GM18511 (cell line): ENCODE data around the gene LRRC32.

Source experiments
- ATAC-seq: cut with Tn5 transposase; IDR thresholded peaks from one replicate; pipeline ENCODE4 v1.9.1; 2021; ENCODE audit warnings: mild to moderate bottlenecking, moderate library complexity; ENCODE audit not compliant: unreplicated experiment

Gene LRRC32

DNA sequence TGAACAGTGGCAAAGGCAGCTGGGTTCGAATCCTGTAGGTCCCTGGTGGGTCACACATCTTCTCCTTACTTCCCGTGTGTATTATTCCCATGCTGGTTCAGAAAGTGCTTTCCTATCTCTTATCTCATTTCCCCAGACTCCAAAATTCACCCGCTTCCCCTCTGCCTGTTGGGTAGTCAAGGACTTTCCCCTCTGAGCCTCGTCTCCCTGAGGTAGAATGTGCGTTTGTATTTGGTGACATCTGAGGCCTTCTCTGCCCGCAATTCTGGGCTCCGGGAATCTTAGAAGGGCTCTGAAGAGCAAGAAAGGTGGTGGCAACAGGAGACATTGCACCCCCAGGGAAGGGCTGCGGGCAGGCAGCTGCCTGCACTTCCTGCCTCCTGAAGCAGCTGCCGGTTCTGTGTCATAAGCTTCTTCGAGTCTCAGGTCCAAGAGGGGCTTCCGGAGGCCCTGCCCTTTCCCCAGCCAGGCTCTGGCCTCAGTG, 5.9 kb downstream of the LRRC32 start:
- no peak for ATAC-seq

DNA sequence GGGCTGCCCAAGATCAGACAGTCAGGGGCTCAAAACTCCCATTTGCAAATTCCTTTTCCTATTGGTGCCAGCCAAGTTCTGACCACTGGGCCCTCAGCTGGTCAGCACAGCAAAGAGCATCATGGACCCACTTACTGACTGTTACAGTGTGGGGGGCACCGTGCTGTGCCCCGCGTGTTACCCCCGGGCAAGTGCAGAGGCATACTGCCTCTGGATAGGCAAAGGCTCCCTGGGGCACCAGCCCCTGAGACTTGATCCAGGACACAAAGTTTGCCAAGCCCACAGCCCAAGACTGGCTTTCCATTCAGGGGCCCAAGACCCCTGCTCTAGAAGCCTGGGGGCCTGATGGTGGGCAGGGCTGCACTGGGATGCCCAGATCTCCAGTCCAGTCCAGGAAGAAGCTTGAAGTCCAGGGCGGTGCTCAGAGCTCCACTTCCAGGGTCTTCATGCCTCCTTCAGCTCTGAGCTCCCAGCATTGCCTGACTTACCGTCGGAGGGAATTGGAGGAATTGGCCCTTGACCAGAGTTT, 6.6 kb downstream of the LRRC32 start:
- ATAC-seq: no peak

DNA sequence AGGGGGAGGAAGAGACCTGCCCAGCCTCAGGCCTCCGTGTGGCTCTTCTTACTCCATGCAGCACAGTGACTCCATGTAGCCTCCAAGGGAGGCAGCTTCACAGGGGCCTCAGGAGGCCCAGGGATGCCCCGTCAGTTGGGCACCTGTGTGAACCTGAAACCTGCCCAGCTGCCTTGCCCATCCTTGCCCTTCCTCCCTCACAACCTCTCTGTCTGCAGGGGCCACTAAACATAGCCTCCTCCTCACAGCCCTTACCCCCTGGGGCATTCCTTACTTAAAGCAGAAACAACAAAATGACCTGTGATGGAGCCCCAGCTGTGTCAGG, 7.1 kb downstream of the LRRC32 start:
- no peak for ATAC-seq

DNA sequence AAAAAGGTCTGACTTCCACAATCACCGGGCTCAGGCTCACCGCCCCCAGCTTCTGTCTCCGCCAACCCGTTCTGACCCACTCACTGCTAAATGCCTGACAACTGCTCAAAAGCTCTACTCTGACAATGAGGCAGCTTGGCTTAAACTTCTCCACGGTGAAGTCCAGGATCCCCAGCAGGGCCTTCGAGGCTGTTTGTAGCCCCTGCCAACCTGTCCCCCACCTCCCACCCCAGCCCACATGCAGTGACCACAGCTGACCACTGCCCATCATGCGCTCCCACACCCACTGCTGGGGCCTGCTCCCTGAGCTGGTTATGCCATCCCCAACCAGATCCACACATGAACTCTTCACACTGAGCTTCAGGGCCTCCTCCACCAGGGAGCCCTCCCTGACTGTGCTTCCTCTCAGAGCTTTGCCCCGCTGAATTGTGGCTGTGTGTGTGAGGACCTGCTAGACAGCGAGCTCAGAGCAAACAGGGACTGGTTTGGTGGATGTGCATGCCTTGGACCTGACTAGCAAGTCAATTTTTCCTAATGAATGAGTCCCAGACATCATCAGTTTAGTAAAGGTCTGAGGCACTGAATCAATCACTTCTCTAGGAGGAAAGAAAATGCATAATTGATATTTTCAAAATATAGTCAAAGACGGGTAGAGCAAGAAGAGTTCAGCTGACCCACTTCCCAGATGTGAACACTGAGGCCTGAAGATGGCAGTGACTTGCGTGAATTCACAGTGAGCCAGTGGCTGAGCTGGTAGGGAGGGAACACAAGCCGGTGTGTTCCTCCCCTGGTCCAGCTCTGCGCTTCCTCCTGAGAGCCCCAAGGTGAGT, 7.7 kb downstream of the LRRC32 start:
- no peak for ATAC-seq

DNA sequence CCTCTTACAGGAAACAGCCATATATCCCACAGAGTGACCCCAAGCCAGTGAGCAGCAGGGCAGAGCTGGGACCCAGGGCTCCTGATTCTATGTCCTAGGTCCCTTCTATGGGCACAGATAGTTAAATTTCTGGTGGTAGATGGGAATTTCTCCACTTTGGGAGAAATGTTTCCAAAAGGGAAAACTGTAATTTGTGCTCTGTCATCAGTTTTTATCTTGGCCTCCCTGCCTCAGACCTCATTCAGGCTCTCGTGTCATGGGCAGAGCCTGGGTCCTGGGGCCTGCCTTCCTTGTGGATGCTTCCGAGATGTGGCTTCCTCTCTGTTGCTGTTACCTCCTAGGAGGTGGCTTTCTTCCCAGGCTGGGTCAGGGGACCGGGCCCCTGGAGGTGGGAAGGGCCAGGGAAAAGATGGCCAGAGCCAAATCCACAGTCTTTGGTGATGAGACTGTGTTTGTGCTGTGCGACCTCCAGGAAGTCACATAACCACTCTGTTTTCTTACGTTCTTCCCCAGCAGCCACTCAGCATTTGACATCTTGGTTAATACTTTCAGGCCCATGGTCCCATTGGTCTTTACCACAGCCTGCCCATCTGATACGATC, 8.6 kb downstream of the LRRC32 start:
- no peak for ATAC-seq

DNA sequence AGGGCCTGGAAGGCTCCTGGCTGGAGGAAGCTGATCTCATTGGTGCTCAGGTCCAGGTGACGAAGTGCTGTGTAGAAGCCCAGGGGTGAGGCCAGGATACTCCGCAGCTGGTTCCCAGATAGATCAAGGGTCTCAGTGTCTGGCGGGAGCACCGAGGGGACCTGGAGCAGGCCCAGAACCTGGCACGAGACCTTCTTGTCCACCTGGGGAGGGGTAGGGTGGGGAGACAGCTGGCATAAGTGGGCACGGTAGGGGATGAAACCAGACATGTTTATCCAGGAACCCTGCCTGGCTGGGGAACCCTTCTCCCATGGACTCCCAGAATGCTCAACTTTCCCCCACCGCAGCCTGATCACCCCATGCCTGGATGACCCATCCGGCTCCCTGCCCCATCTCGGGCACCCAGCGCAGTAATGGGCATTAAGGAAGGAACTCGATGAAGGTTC, 9.2 kb downstream of the LRRC32 start:
- no peak for ATAC-seq

DNA sequence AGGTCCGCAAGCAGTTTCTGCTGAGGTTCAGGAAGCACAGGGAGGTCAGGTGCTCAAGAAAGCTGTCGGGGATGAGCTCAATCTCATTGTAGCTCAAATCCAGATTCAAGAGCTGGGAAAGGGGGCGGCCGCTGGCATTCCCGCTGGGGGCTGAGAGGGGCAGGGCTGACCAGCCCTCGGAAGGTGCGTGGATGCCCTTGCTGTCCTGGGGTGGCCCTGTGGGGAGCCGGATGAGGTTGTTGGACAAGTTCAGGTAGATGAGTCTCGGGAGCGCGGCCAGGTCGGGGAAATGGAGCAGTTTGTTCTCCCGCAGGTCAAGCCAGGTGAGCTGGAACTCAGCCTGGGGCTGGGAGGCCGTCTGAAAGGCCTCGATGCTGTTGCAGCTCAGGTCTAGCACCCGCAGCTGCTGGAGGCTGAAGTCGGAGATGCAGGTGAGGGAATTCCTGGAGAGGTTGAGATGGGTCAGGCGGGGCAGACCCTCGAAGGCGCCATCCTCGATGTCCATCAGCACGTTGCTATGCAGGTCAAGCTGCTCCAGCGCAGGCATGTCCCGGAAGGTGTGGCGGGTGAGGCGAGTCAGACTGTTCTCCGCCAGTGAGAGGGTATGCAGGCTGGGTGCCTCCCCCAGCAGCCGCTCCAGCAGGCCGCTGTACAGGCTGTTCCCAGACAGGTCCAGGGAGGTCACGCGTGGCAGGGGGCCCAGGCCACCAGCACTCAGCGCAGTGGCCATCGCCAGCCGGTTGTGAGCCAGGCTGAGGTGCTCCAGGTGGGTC, 9.8 kb downstream of the LRRC32 start:
- ATAC-seq: no peak

DNA sequence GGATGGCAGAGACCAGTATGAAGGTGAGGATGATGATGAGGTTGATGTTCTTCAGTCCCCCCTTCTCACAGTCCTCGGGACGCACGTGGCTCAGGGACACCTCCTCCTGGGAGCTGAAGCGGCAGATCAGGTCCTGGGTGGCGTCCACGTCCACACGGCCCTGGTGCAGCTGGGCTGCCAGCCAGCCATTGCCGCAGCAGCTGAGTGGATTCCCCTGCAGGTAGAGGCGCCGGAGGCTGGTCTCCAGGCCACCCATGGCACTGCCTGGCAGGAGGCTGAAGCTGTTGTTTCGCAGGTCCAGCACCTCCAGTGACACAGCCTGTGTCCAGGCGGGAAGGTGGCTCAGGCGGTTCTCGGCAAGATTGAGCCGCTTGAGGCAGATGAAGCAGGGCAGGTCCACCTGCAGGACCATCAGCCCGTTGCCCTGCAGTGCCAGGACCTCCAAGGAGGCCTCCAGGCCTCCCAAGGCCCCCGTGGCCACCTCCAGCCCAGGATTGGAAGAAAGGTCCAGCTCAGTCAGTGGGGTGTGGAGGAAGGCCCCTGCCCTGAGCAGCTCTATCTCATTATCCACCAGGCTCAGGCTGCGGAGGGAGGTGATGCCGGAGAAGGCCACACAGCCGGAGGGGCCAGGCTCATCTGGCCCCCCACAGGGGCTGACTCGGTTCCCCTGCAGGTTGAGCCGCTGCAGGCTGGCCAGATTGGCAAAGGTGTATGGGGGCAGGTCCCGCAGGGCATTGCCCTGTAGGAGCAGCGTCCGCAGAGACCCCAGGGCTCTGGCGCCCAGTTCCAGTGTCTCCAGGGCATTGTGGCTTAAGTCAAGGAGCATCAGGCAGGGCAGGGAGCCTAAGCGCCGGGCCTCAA, 10.6 kb downstream of the LRRC32 start:
- no peak for ATAC-seq

DNA sequence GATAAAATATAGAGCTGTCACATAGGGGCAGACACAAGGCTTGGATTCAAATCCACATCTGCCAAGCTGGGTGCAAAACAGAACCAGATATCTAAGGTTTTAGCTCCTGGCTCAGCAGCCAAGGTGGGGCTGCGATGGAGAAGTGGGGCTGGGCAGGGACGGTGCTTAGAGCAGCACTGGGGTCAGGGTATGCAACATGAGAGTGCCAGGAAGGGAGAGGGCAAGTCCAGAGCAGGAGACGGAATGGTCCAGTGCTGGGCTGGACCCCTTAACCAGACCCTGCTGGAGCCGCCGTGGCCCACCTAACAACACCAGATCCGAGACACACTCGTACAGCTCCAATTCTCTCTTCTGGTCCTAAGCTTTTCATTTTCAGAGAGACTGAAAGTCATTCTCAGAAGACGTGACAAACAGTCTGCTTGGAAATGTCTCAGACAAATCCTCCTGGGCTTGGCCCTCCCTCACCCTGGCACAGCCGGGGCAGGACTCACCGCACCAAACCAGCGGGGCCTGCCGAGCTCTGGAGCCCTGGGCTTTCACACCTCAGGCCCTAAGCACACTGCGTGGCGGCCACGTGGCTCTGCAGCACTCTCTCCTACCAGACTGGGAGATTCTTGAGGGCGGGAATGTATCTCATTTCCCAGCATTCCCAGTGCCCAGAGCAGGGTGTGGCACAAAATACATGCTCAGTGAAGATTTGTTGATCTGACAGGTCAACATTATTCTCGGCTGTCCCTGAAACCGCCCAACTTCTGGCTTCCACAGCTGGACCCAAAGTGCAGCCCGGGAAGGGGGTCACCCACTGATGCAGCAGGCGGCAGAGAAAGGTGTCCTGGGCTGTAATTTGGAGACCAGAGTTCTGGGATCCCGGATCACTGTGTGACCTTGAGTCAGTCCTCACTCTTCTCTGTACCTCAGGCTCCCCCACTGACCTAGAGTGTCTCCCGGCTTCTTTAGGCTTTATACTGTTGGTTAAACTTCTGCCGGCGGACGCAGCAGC, 11.6 kb downstream of the LRRC32 start:
- no peak for ATAC-seq

DNA sequence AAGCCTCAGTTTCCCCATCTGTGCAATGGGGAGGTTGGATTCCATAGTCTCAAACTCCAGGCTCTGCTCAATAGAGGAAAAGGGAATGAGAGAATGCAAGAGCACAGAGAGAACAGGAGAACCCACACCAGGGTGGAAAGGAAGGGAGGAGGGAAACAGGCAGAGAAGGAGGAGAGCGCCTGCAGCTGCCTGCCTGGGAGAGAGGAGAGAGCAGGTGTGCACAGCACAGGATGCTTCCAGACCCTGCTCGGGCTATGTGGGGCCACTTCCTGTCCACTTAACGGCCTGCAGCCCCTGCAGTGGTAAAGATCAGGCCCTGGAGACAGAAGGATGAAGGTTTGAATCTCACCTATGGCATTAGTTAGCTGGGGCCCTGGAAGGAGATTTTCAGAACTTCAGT, 12.3 kb downstream of the LRRC32 start:
- no peak for ATAC-seq

DNA sequence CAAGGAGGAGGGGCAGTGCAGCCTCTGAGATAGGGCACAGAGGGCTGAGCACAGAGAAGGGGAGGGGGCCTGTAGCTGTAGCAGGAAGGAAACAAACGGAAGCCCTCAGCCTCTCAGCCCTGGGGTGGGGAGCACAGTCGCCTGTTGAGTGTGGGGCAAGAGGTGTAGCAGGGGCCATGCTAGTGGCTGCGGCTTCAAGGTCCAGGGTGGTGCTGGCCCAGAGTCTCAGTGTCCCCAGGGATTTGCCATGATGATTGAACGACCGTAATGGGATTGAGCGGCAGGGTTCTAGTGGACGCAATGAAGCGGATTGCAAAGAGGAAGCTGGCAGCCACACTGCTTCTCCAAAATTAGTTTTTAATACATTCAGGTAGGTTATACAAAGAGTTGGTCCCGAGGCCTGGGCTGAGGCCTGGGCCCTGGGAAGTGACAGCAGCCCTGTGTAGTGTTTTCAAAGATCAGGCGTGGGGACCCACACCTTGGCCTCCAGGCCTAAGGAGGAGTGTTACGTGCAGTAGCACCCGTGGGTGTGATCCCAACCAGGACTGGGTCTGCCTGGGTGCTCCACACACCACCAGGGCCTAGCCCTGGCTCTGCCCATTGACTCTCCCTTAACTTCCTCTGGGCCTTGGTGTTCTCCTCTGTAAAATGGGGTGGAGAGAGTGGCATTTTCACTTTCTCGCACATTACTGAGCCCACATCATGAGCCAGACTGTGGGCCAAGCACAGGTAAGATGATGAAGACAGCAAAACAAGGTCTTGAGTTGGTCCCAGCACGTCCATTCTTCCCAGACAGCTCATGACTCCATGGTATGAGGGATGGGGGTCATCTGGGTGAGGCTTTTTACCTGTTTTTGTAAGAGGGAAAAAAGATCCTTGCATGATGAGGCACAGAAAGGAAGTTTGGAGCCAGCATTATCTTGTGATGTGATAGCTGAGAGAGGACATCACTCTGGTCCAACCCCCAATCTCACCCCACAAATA, 13.1 kb downstream of the LRRC32 start:
- ATAC-seq: no peak

DNA sequence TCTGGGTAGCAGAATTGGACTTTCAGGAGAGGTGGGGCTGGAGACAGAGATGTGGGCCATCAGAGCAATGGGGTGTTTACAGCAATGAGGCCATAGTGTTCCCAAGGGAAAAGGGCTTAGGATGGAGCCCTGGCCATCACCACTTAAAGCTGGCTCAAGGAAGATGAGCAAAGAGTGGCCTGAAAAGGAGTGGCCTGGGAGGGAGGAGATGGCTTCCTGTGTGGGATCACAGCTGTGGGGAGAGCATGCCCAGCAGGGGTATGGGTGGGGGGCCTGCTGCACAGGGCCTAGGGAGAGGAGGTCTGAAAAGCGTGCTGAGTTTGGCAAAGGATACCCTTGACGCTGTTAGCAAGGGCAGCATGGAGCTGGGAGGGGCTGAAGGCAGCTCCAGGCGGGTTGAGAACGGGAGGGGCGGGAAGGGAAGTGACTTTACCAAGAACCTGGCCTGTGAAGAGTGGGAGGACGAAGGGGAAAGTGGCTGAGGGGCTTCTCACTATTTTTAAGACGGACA, 13.9 kb downstream of the LRRC32 start:
- no peak for ATAC-seq

DNA sequence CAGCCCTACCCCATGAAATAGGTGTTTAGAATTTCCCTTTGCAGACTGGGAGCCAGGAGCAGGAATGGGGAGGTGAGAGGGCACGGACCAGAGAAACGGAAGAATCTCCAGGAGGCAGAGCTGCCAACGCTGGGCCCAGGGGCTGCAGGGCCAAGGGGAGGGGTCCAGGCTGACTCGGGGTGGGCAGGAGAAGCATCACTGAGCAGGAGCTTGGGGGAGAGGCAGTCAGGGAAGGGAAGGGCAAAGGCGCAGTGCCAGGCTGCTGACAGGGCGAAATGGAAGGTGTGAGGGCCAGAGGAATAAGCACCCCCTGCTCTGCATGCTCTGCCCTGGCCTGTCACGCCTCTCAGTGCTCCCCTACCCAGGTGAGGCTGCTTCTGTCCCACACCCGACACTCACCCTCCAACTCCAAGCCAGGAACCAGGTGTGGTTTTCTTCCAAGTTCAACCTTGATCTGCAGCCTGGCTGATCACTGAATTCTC, 14.5 kb downstream of the LRRC32 start:
- no peak for ATAC-seq

DNA sequence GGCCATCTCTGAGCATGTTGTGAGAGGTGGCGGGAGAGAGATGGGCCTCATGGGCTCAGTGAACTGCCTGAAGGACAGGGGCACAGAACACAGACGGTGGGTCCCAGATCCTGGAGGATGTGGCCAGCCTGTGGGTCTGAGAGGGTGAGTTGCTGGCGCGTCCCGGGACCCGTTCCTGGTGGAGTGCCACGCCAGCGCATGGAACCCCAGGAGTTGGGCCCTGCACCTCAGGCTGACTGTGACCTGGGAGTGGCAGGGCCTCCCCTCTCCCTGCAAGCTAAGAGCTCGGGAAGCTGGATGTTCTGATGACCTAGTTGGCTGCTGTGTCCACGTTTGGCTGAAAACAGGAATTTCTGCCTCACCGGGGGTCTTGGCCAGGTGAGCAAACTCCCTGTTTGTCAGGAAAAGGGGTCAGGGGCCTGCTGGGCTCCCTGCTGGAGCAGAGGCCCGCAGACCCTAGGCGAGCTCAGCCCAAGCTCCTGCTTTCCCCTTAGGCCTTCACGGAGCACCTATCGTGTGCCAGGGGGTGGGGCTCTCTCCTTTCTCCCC, 15.0 kb downstream of the LRRC32 start:
- no peak for ATAC-seq

DNA sequence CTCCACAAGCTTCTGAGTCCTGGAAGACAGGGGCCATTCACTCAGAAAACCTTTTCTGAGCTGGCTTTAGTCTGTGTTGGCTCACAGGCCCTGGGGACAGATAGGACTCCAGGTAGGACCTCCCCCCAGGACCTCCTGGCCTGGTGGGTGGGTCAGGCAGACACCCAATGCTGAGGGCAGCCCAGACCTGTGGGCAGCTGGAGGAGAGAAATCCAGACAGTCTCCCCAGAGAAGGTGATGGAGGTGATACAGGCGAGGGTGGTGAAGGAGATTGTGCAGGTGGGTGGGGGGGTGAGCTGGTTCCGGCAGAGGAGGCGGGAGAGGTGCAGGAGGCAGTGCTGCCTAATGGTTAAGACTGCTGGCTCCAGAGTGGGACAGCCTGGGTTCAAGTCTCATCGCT, 15.6 kb downstream of the LRRC32 start:
- no peak for ATAC-seq

DNA sequence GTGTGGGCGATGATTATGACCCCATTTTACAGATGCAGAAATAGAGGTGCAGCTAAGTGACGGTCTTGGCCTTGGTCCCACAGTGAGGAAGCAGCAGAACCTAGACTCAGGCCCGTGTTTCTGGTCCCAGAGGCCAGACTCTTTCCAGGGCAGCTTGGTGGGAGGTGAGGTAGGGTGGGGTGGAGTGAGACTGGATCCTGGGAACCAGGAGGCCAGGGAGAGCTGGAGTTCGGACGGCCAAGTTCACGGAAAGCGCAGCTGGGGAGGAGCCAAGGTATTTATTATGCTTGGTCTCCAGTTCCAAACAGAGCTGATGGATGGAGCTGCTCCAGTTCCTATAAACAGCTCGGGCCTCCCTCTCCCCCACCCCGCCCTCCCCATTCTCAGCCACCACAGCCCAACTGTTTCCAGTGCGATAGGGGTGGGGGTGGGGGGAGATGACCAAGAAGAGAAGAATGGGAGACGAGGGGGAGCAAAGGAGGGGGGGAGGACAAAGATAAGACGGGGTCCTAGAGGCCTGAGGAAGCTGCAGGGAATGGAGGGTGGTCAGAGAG, 16.2 kb downstream of the LRRC32 start:
- no peak for ATAC-seq

DNA sequence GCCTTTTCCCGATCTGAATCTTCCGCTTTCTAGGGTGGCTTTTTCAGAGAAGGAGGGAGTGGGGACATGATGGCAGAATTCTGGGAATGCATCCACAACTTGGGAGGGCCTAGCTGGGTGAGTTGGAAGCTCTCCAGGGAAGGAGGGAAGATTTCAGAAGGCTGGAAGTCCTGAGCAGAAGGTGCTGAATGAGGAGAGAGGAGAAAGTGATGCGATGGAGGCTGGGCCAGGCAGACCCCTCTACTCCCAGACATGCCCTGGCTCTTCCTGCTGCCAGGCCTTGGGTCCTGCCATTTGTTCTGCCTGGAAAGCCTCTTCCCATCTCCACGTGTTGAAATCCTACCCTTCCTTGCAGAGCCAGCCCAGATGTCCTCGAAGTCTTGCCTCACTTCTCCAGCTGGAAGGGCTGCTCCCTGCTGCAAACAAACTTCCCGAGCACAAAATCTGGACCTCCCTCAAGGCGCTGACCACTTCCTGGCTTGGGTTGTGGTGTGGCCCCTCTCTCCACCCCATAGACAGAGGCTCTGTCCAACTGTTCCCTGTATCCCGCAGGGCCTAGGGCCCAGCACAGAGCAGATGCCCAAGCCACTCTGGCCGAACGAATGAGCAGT, 16.8 kb downstream of the LRRC32 start:
- no peak for ATAC-seq
